ENCODE measurements around the gene MED12. TPM values are rescaled to one million over a fixed set of nuclear protein-coding genes. Genes with fewer than 3 reads are reported as not detected.

Gene MED12
- total and polyA plus RNA-seq, 2 of the 8 experiments (the other 6 are each of a cell fraction or from before 2014, with no cell fraction given) = 19.4 to 48.9 TPM

- TF ChIP-seq JUND (IDR thresholded peaks at IDR 0.05; ENCODE audit: low read length) (no peak), CBX5 (IDR thresholded peaks at IDR 0.05; ENCODE audit: low read depth, low read length) (no peak), POU5F1 (IDR thresholded peaks at IDR 0.05; ENCODE audit: low read depth, low read length) (no peak), FOSL1 (IDR thresholded peaks at IDR 0.05; ENCODE audit: insufficient read depth, low read depth, low read length) (no peak), SIX5 (IDR thresholded peaks at IDR 0.05; ENCODE audit: low read depth, low read length) (no peak)
Measured at GRCh38 chrX:71177327-71177726, 58.9 kb downstream of the MED12 start (continued).

Data from H1 (cell line).